BE2C (cell line): ENCODE results near the gene PROK2.

Source experiments
- DNase-seq: peaks from one replicate; pipeline ENCODE4 v3.0.0-alpha.2; 2020
- H3K27me3 ChIP-seq: fragments of 250-450 bp; sonication (Bioruptor Pico); 2 replicates; pipeline ENCODE4 v1.5.1; 2020; ENCODE audit warnings: mild to moderate bottlenecking
- H3K36me3 ChIP-seq: fragments of 250-450 bp; sonication (Bioruptor Pico); 2 replicates; pipeline ENCODE4 v1.5.1; 2020; ENCODE audit warnings: mild to moderate bottlenecking
- H3K4me1 ChIP-seq: fragments of 250-450 bp; sonication (Bioruptor Pico); 2 replicates; pipeline ENCODE4 v1.5.1; 2020
- H3K4me3 ChIP-seq: 2 replicates; pipeline ENCODE4 v1.5.1; 2011; ENCODE audit warnings: low read depth, low read length
- H3K9me3 ChIP-seq: fragments of 250-450 bp; sonication (Bioruptor Pico); 2 replicates; pipeline ENCODE4 v1.5.1; 2020
- CTCF ChIP-seq: IDR thresholded peaks from 2 replicates; pipeline ENCODE4 v1.5.1; 2012; ENCODE audit warnings: mild to moderate bottlenecking, low read depth, low read length

PROK2 gene

GRCh38 chr3:71805691-71806090 is 20.7 kb upstream of the PROK2 start:
- Histone ChIP-seq H3K4me3 (no peak overlapping the region), H3K9me3 (no peaks in the 10 kb centered on the region), H3K27me3 (no peaks in the 10 kb centered on the region), H3K36me3 (no peaks in the 10 kb centered on the region), H3K4me1 (no peaks in the 10 kb centered on the region)
- TF ChIP-seq CTCF = no peak
- DNase-seq = no peak

DNA sequence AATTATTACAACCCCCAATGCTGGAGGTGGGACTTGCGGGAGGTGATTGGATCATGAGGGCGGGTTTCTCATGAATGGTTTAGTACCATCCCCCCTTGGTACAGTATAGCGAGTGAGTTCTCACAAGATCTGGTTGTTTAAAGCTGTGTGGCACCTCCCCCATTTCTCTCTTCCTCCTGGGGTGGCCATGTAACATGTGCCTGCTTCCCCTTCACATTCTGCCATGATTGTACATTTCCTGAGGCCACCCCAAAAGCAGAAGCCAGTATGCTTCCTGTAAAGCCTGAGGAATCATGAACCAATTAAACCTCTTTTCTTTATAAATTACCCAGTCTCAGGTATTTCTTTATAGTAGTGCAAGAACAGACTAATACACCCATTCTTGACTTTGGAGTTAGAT is 20.3 kb upstream of the PROK2 start:
- no peak for TF ChIP-seq CTCF
- DNase-seq = no peak
- H3K36me3 ChIP-seq = no peaks in the 10 kb centered on the region
- H3K9me3 ChIP-seq = no peaks in the 10 kb centered on the region
- H3K4me1 ChIP-seq = no peaks in the 10 kb centered on the region
- H3K4me3 ChIP-seq = no peak overlapping the region
- no peaks in the 10 kb centered on the region for H3K27me3 ChIP-seq

DNA sequence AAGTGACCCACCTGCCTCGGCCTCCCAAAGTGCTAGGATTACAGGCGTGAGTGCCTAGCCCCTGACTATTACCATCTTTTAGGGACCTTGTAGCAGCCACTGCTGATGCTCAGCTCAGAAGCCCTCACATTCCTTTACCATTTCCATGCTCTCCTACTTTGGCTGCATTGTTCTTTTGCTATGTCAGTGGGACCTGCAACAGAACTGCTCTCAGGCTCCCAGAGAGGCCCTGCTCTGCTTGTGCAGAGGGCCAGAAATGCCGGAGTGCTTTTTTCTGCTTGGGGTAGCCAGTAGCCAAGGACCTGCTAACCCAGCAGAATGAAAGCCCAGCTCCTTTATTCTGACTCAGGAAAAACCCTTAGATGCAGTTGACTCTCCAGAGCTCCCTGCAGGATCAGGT is 18.3 kb upstream of the PROK2 start:
- no peaks in the 10 kb centered on the region for H3K4me1 ChIP-seq
- no peaks in the 10 kb centered on the region for H3K36me3 ChIP-seq
- no peaks in the 10 kb centered on the region for H3K27me3 ChIP-seq
- no peak overlapping the region for H3K4me3 ChIP-seq
- DNase-seq = no peak
- TF ChIP-seq CTCF = no peak
- H3K9me3 ChIP-seq = no peaks in the 10 kb centered on the region

- Histone ChIP-seq H3K4me3 (no peak overlapping the region), H3K36me3 (no peaks in the 10 kb centered on the region), H3K9me3 (no peaks in the 10 kb centered on the region), H3K27me3 (no peaks in the 10 kb centered on the region), H3K4me1 (no peaks in the 10 kb centered on the region)
- DNase-seq = no peak
- TF ChIP-seq CTCF = no peak
Observed at GRCh38 chr3:71801986-71802385, 17.0 kb upstream of the PROK2 start.

DNA sequence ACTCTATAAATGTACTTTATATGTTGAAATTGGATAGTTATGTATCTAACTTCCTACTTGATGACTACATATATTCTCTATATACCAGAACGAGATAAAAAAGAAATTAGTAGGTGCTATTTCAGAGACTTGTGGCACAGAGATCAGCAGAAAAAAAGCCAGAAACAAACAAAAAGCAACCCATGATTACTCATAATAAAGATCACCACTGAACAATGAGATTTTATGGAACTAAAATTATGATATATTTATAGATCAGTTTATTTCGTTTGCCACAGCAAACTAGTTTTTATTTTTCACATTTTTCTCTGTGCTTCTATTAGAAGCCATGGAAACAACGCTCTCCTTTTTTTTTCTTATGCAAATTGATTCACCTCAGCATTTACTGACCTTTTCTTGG is 15.1 kb upstream of the PROK2 start:
- Histone ChIP-seq H3K9me3 (no peaks in the 10 kb centered on the region), H3K4me1 (no peaks in the 10 kb centered on the region), H3K36me3 (no peaks in the 10 kb centered on the region), H3K27me3 (no peaks in the 10 kb centered on the region), H3K4me3 (no peak overlapping the region)
- DNase-seq = no peak
- TF ChIP-seq CTCF = no peak

GRCh38 chr3:71797455-71797854 is 12.5 kb upstream of the PROK2 start:
- no peak overlapping the region for H3K4me3 ChIP-seq
- no peaks in the 10 kb centered on the region for H3K27me3 ChIP-seq
- H3K4me1 ChIP-seq = no peaks in the 10 kb centered on the region
- no peaks in the 10 kb centered on the region for H3K36me3 ChIP-seq
- TF ChIP-seq CTCF = no peak
- DNase-seq = no peak
- H3K9me3 ChIP-seq = no peaks in the 10 kb centered on the region
